Gastroesophageal sphincter (tissue), 3 donors: ENCODE measurements around the gene MYH8.

ENCODE experiments used
- EP300 ChIP-seq: sonication (generic); formaldehyde crosslinking; IDR thresholded peaks from one replicate; pipeline ENCODE4 v1.6.1; 2017; ENCODE audit warnings: antibody characterized with exemption, mild to moderate bottlenecking
- POLR2A ChIP-seq, 2 donors: fragments of 450-650 bp; IDR thresholded peaks; one replicate each; pipeline ENCODE4 v1.6.1; 2017; ENCODE audit warnings: antibody characterized with exemption in 2 of 2, mild to moderate bottlenecking in 2 of 2, moderate library complexity in 1 of 2
- POLR2AphosphoS5 ChIP-seq: sonication (generic); formaldehyde crosslinking; IDR thresholded peaks from one replicate; pipeline ENCODE4 v1.6.1; 2017; ENCODE audit warnings: antibody characterized with exemption
- TF ChIP-seq, protein P1 (sequence below), 4 experiments: fragments of 200-600 bp in 2 of 4; fragments of 450-650 bp in 2 of 4; sonication (generic) in 1 of 4; IDR thresholded peaks; one replicate each; pipeline ENCODE4 v1.5.1; 2017 to 2019; ENCODE audit warnings: antibody characterized with exemption in 4 of 4, mild to moderate bottlenecking in 2 of 4, moderate library complexity in 2 of 4

DNA sequence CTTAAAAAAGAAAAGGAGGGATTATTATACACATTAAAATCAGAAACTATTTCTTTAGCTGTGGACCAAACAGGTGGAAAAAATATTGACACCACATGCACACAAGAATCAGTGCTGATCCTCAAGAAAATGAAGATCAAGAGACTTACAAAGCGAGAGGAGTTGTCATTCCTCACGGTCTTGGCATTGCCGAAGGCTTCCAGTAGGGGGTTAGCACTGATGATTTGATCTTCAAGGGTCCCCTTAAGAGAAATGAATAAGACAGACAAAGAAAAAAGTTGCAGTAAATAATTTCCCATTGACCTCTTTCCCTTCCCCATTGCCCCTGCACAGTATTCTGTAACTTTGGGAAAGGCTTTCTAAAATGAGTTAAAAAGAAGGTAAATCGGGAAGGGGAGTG is 41.7 kb upstream of the MYH8 start:
- no peak for TF ChIP-seq POLR2A (IDR thresholded peaks at IDR 0.05)
- TF ChIP-seq, protein P1, sequence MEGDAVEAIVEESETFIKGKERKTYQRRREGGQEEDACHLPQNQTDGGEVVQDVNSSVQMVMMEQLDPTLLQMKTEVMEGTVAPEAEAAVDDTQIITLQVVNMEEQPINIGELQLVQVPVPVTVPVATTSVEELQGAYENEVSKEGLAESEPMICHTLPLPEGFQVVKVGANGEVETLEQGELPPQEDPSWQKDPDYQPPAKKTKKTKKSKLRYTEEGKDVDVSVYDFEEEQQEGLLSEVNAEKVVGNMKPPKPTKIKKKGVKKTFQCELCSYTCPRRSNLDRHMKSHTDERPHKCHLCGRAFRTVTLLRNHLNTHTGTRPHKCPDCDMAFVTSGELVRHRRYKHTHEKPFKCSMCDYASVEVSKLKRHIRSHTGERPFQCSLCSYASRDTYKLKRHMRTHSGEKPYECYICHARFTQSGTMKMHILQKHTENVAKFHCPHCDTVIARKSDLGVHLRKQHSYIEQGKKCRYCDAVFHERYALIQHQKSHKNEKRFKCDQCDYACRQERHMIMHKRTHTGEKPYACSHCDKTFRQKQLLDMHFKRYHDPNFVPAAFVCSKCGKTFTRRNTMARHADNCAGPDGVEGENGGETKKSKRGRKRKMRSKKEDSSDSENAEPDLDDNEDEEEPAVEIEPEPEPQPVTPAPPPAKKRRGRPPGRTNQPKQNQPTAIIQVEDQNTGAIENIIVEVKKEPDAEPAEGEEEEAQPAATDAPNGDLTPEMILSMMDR (IDR thresholded peaks at IDR 0.05) = no peak
- TF ChIP-seq EP300 = no peak
- TF ChIP-seq POLR2AphosphoS5 = no peak
